Activated T-cell treated with anti-CD3 and anti-CD28 coated beads for 24 hours (primary cell): ENCODE measurements around the gene TFCP2.
"Not testable (repeated sequence)": the region's sequence is repeated elsewhere in the genome, so short reads cannot be mapped to it uniquely, and the experiment has no call there.

ENCODE experiments used
- DNase-seq: peaks from one replicate; pipeline ENCODE4 v3.0.0-alpha.2; 2020; ENCODE audit warnings: low read depth

TFCP2 gene

DNA sequence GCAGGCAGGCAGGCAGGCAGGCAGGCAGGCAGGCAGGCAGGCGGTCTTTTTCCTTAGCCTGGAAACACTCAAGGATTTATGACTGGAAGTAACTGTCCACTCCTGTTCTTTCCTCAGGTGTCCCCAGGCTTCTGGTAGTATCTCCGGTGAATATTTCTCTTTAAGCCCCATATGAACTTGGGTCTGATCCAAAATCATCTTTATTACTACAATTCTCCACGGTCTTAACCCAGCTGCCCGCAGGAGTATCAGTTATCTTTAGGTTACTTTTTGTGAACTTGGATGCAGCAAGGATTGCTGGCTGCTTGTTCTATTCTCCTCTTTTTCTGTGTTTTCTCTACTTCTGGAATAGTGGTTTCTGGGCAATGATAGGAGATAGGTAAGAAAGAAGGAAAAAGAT is 92.8 kb downstream of the TFCP2 start:
- DNase-seq: no peak

GRCh38 chr12:51078866-51079265 is 94.1 kb downstream of the TFCP2 start:
- DNase-seq: not testable (repeated sequence)

GRCh38 chr12:51078346-51078745 is 94.6 kb downstream of the TFCP2 start:
- not testable (repeated sequence) for DNase-seq

DNA sequence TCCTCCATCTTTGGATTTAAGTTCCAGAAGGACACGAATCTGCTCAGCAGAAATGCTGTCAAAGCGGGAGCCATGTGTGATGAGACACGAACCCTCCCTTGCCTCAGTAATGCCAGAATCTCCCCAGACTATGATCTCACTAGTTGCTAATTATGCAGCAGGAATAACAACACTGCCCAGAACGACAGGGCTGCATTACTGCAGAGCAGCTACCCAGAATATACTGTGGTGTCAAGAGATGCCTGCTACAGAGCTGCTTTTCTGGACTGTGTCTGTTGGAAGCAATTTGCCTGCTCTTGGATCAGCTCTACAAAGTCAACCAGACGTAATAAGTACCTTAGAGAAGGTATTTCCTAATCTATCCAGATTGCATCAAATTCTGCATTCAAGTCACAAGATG is 95.0 kb downstream of the TFCP2 start:
- no peak for DNase-seq

GRCh38 chr12:51076236-51076930 is 96.6 kb downstream of the TFCP2 start:
- peak; percentile 13 for DNase-seq

GRCh38 chr12:51075390-51075789 is 97.5 kb downstream of the TFCP2 start:
- no peak for DNase-seq

- DNase-seq: no peak
Observed at GRCh38 chr12:51071663-51072062, 101.3 kb downstream of the TFCP2 start.

DNA sequence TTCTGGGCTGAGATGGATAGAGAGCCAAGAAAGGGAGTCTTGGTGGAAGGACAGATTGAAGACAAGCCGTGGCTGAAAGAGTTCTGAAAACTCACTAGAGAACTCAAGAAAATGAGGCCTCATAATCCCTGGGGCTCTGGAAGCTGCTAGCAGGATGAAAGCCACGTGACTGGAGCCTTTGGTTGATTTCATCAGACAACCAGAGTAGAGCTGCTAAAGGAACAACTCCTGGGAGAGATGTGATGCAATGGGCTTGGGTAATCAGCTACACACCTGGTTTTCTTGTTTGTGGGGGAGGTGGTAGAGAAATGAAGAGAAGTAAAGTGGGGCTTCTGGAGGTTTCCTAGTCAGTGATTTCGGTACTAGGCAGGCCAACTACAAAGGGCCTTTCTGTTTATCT is 102.9 kb downstream of the TFCP2 start:
- no peak for DNase-seq

DNA sequence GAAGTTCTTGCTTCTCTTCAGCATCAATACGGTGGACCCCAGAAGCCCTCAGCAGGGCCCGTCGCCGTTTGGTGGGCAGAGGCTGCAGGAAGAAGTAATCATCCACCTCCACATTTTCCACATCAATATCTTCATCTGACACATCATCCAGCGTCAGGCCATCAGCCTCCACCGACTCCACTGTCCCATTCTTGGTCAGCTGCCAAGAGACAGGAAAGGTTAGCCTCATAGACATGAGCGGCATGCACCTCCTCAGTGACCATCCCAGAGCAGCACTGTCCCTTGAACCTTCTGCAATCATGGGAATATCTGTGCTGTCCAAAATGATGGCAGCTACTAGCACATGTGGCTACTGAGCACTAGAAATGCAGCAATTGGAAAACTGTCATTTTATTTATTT is 105.2 kb downstream of the TFCP2 start:
- no peak for DNase-seq

- no peak for DNase-seq
Observed at GRCh38 chr12:51067229-51067628, 105.7 kb downstream of the TFCP2 start.

- DNase-seq: no peak
Observed at GRCh38 chr12:51065530-51065929, 107.4 kb downstream of the TFCP2 start.

DNA sequence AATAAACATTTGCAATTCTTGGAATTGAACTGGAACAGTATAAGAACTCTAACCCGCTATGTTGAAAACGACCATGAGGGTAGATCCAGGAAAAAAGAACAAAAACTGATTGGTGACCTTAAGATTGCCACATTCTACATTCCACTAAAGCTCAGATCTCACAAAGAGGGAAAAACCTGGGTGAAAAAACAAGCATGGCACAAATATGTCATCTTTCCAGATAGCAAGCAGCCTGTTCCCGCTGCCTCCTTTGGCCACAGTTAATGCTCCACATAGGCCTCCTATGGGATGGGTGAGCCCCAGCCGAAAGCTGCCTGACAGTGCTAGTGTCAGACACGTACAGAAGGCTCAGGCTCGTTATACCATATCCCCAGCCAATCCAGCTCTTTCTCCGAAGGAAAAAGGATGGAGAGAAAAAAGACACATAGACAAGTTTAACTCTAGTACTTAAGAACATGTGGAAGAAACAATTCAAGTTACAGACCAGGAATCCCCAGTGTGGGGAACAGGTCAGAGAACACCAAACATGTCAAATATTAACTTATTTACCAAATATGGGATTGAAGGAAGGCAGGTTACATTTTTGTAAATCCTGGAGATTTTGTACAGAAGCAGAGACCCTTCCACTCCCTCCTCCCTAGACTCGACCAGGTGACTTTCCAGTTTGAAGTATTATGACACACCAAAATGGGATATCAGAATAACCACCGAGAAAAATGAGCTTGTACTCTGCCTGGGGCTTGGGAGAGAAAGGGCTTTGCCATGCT is 110.1 kb downstream of the TFCP2 start:
- DNase-seq: no peak

DNA sequence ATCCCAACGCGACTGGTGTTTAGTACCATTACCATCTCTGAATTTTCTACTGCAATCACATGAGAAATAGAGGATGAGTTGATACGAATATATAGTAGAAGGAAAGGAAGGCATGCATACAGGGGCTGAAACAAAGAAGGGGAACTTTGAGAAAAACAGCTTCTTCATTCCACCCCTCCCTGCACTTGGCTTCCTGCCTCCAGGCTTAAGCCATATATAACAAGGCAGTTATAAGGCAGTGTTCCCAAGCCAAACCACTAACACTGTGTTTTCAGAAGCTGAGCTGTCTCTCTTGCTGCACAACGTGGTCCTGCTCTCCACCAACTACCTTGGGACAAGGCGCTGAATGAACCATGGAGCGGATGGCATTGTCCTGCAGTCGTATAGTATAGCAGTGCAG is 113.8 kb downstream of the TFCP2 start:
- no peak for DNase-seq

DNA sequence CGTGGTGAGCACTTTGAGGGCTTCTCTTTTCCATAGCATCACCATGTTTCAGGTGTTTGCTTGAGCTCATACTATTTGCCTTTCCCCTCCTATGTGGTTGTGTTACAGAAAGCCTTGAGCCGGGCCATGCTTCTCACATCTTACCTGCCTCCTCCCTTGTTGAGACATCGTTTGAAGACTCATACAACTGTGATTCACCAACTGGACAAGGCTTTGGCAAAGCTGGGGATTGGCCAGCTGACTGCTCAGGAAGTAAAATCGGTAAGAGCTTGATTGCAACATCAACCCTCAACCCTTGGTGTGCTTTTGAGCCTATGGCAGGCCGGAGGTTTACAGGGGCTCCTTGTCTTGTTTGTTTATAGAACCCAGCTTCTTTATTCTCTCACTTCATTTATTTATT is 116.7 kb downstream of the TFCP2 start:
- no peak for DNase-seq

GRCh38 chr12:51055060-51055459 is 117.9 kb downstream of the TFCP2 start:
- no peak for DNase-seq

DNA sequence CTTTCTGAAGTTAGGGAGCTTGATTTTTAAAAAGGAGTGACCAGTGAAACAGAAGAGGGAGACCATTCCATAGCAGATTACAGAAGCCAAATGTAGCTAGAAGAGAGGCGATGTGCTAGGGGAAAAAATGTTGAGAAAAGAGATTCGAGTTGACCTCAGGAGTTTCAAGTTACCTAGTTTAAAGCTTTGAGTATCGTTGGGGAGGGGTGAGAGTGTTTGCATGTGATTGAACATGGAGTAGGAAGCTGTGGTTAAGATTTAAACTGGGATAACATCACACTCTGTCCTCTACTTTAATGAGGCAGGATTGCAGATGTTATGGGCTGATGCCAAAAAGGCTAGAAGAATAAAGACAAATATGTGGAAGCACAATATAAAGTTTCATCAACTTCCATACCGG is 121.1 kb downstream of the TFCP2 start:
- no peak for DNase-seq

- DNase-seq: no peak
Observed at GRCh38 chr12:51049525-51049924, 123.4 kb downstream of the TFCP2 start.

- DNase-seq: no peak
Observed at GRCh38 chr12:51048661-51049251, 124.2 kb downstream of the TFCP2 start.

DNA sequence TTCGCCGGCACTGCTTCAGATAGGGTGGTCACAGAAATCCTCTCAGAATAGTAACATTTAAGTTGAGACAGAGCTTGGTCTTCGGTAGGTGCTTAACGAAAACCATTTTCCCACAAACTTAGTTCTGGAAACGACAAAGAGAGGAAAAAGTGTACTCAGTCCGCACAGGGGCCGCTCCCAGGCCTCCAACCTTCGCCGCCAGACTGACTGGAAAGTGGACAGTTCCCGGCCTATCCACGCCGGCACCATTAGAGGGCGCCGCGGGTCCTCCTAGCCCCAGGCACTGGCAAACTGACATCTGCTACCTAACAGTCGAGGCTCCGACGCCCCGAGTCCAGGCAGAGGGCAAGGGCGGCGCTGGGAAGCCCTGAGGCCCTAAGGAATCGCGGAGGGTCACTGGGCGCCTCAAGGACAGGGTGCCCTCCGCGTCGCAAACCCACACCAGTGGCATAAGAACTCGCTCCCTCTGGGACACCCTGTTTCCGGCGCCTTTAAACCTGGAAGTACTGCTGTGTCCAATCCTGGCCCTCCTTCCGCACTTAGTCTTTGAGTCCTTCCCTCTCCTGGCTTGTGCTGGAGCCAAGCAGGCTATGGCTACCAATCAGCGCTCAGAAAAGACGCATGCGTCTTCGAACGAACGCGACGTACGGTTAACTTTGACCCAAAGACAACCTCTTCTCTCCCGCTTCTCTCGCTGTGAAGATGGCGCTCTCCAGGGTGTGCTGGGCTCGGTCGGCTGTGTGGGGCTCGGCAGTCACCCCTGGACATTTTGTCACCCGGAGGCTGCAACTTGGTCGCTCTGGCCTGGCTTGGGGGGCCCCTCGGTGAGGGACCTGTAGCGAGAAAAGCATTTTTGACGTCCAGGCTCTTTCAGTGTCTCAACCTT is 125.0 kb downstream of the TFCP2 start, which contains the start of gene LETMD1:
LETMD1 (plus strand) TSS at position 673 of the 886 bp plus-strand sequence; CDS start at position 703, 30 bp downstream.
- DNase-seq: peak; percentile 87
